ENCODE measurements around the gene PLA2G2C. TPM values are rescaled to one million over a fixed set of nuclear protein-coding genes. Genes with fewer than 3 reads are reported as not detected.

The PLA2G2C gene
- total and polyA plus RNA-seq, 8 donors = 0.06 to 0.16 (median 0.11) TPM; not detected in 3

DNA sequence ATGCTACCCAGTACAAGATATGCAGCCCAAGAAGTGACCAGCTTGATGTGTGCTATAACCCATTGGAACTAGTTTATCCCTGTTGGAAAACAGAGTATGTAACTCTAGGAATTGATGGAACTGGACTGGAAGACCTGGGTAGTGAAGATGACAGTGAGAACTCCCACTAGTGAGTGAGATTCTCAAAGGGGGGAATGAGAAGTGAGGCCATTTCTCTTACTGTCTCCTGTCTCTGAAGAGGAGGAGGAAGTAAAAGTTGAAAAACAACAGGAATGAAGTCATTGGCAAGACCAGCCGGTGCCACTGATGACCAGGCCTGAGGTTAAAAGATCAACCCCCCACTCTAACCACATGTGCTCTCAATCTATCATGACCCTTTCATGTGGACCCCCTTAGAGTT is 26.3 kb downstream of the PLA2G2C start:
- Histone ChIP-seq H3K27me3 (no peaks in the 10 kb centered on the region), H3K36me3 (no peaks in the 10 kb centered on the region), H3K27ac (no peak overlapping the region), H3K4me1 (peaks cover 0 to 3% of the 10 kb centered on the region in 2 donors), H3K4me3 (no peak overlapping the region), H3K9me3 (peaks cover 0 to 55% of the 10 kb centered on the region in 2 donors)
- no peak for DNase-seq
- no peak for ATAC-seq
- intact Hi-C loops (cut with DNase I) = no loop called here
- TF ChIP-seq, protein P1, sequence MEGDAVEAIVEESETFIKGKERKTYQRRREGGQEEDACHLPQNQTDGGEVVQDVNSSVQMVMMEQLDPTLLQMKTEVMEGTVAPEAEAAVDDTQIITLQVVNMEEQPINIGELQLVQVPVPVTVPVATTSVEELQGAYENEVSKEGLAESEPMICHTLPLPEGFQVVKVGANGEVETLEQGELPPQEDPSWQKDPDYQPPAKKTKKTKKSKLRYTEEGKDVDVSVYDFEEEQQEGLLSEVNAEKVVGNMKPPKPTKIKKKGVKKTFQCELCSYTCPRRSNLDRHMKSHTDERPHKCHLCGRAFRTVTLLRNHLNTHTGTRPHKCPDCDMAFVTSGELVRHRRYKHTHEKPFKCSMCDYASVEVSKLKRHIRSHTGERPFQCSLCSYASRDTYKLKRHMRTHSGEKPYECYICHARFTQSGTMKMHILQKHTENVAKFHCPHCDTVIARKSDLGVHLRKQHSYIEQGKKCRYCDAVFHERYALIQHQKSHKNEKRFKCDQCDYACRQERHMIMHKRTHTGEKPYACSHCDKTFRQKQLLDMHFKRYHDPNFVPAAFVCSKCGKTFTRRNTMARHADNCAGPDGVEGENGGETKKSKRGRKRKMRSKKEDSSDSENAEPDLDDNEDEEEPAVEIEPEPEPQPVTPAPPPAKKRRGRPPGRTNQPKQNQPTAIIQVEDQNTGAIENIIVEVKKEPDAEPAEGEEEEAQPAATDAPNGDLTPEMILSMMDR (IDR thresholded peaks at IDR 0.05) = no peak

DNA sequence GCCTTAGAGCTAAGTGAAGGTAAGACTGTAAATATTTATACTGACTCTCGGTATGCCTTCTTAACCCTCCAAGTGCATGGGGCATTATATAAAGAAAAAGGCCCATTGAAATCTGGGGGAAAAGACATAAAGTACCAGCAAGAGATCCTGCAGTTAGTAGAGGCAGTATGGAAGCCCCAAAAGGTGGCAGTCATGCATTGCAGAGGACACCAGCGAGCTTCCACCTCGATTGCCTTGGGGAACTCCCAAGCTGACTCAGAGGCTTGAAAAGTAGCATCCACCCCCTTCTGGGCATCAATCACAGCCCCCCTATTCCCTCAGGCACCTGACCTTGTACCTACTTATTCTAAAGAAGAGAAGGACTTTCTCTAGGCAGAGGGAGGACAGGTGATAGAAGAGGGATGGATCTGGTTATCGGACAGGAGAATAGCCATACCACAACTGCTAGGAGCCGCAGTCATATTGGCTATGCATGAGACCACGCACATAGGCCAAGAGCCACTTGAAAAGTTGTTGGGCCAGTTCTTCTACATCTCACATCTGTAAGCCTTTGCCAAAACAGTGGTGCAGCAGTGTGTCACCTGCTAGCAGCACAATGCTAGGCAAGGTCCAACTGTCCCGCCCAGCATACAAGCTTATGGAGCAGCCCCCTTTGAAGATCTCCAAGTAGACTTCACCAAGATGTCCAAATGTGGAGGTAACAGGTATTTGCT is 27.8 kb downstream of the PLA2G2C start:
- no peak for DNase-seq
- no peak overlapping the region for H3K27ac ChIP-seq
- intact Hi-C loops (cut with DNase I) = no loop called here
- TF ChIP-seq, protein P1 (IDR thresholded peaks at IDR 0.05) = no peak
- H3K27me3 ChIP-seq = no peaks in the 10 kb centered on the region
- peak; percentile 13 for ATAC-seq
- H3K4me3 ChIP-seq = no peak overlapping the region
- peaks cover 0 to 55% of the 10 kb centered on the region in 2 donors for H3K9me3 ChIP-seq
- no peaks in the 10 kb centered on the region for H3K36me3 ChIP-seq
- H3K4me1 ChIP-seq = peaks cover 3 to 10% of the 10 kb centered on the region in 2 donors

- Histone ChIP-seq H3K4me3 (no peak overlapping the region), H3K9me3 (peaks cover 0 to 18% of the 10 kb centered on the region in 2 donors), H3K4me1 (peaks cover 11 to 25% of the 10 kb centered on the region in 2 donors), H3K27me3 (peaks cover 0 to 7% of the 10 kb centered on the region in 2 donors), H3K27ac (no peak overlapping the region), H3K36me3 (no peaks in the 10 kb centered on the region)
- peak in 1 of 4 donors; percentile 29 for DNase-seq
- no peak for ATAC-seq
- TF ChIP-seq, protein P1 (IDR thresholded peaks at IDR 0.05) = no peak
- intact Hi-C loops (cut with DNase I) = loop anchor here in 1 of 2 donors (5.0 kb wide), 1 partner anchor 237 kb away; no protein-coding TSS in a partner anchor
Measured at GRCh38 chr1:20154301-20154831, 32.0 kb downstream of the PLA2G2C start.

DNA sequence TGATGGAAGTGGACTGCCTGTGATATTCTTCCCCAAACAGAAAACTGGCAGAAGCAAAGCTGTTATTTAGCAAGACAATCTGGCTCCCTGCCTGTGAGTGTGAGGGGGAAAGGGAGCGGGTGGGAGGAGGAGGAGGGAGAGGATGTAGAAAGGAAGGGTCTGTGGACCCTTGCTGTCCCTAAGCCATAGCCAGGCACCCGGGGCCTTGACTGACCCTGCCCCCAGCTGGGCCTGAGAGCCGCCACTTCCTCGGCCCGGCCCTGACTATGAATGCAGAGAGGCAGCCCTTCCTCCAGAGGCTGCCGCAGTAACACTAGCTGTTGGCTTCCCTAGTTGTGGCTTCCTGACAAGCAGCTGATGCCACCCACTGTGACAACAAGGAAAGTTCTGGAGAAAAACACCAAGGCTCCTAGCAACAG is 33.3 kb downstream of the PLA2G2C start:
- Histone ChIP-seq H3K4me3 (no peak overlapping the region), H3K27ac (peak overlapping the region; percentile 58 to 65), H3K36me3 (no peaks in the 10 kb centered on the region), H3K4me1 (peaks cover 11 to 25% of the 10 kb centered on the region in 2 donors), H3K9me3 (peaks cover 0 to 6% of the 10 kb centered on the region in 2 donors), H3K27me3 (peaks cover 0 to 7% of the 10 kb centered on the region in 2 donors)
- intact Hi-C loops (cut with DNase I) = loop anchor here in 1 of 2 donors (5.0 kb wide), 1 partner anchor 236 kb away; no protein-coding TSS in a partner anchor
- TF ChIP-seq, protein P1 (IDR thresholded peaks at IDR 0.05) = no peak
- peak; percentile 61 for ATAC-seq
- peak in 3 of 4 donors; percentile 58 to 87 (median 87) for DNase-seq

GRCh38 chr1:20152599-20152930 is 33.8 kb downstream of the PLA2G2C start:
- H3K27ac ChIP-seq = peak overlapping the region; percentile 58 to 65
- intact Hi-C loops (cut with DNase I) = loop anchor here in 1 of 2 donors (5.0 kb wide), 1 partner anchor 235 kb away; no protein-coding TSS in a partner anchor

More at GRCh38 chr1:20152599-20152930, 33.8 kb downstream of the PLA2G2C start:
- DNase-seq = no peak
- H3K36me3 ChIP-seq = no peaks in the 10 kb centered on the region
- no peak overlapping the region for H3K4me3 ChIP-seq
- no peak for ATAC-seq
- TF ChIP-seq, protein P1 (IDR thresholded peaks at IDR 0.05) = peak in 1 of 2 donors; percentile 40
- peaks cover 11 to 25% of the 10 kb centered on the region in 2 donors for H3K4me1 ChIP-seq
- peaks cover 0 to 1% of the 10 kb centered on the region in 2 donors for H3K9me3 ChIP-seq
- peaks cover 0 to 7% of the 10 kb centered on the region in 2 donors for H3K27me3 ChIP-seq
